Heart left ventricle (tissue), 16 donors: ENCODE measurements around the gene TBC1D25. TPM values are rescaled to one million over a fixed set of nuclear protein-coding genes. Genes with fewer than 3 reads are reported as not detected.
A peak's percentile ranks its signal among the peaks of the same experiment; 100 is the strongest.

Experiments used
- ATAC-seq, 4 donors: fragments of 200-7000 bp; cut with Tn5 transposase; one replicate each; pipeline ENCODE4 v1.9.1; 2020 to 2022; ENCODE audit warnings: moderate library complexity in 4 of 4, mild to moderate bottlenecking in 3 of 4, moderate number of reproducible peaks in 1 of 4
- DNase-seq, 5 donors: peaks; one replicate each; pipeline ENCODE4 v3.0.0-alpha.2; 2020
- H3K27ac ChIP-seq, 12 donors: fragments of 200-600 bp; sonication (generic) in 4 of 12; one replicate each; pipeline versions ENCODE4 v1.5.0 to v1.8.0; 2016 to 2022; ENCODE audit warnings: mild to moderate bottlenecking in 2 of 12
- H3K27me3 ChIP-seq, 9 donors: fragments of 200-600 bp; sonication (generic) in 2 of 9; one replicate each; pipeline versions ENCODE4 v1.5.1 to v1.8.0; 2016 to 2022; ENCODE audit warnings: mild to moderate bottlenecking in 3 of 9
- H3K36me3 ChIP-seq, 9 donors: fragments of 200-600 bp; sonication (generic) in 2 of 9; one replicate each; pipeline versions ENCODE4 v1.5.0 to v1.8.0; 2018 to 2022; ENCODE audit warnings: mild to moderate bottlenecking in 2 of 9
- H3K4me1 ChIP-seq, 12 donors: fragments of 200-600 bp; sonication (generic) in 4 of 12; one replicate each; pipeline versions ENCODE4 v1.5.0 to v1.8.0; 2016 to 2022; ENCODE audit warnings: mild to moderate bottlenecking in 3 of 12
- H3K4me3 ChIP-seq, 12 donors: fragments of 200-600 bp; sonication (generic) in 4 of 12; one replicate each; pipeline versions ENCODE4 v1.5.0 to v1.8.0; 2017 to 2022; ENCODE audit warnings: mild to moderate bottlenecking in 9 of 12, moderate library complexity in 4 of 12
- H3K9me3 ChIP-seq, 12 donors: fragments of 200-600 bp; sonication (generic) in 4 of 12; one replicate each; pipeline versions ENCODE4 v1.5.0 to v1.8.0; 2016 to 2022; ENCODE audit warnings: mild to moderate bottlenecking in 1 of 12
- CTCF ChIP-seq, 12 donors: fragments of 200-600 bp; sonication (generic) in 4 of 12; IDR thresholded peaks; one replicate each; pipeline versions ENCODE4 v1.5.0 to v1.8.0; 2018 to 2022; ENCODE audit warnings: antibody characterized with exemption in 12 of 12, mild to moderate bottlenecking in 5 of 12
- POLR2A ChIP-seq, 2 donors: fragments of 450-650 bp; IDR thresholded peaks; one replicate each; pipeline ENCODE4 v1.6.1; 2017; ENCODE audit warnings: antibody characterized with exemption in 2 of 2, mild to moderate bottlenecking in 2 of 2, moderate library complexity in 2 of 2
- WGBS, 4 donors: extraction: QIAGEN DNeasy Blood & Tissue Kit in 2 of 4; methylation state at CpG; one replicate each; pipeline versions ENCODE4 v1.1.5 to v1.1.7; 2013 to 2018; 5-methylcytosine and 5-hydroxymethylcytosine counted together
- intact Hi-C, 10 donors: fragments of 100-400 bp; cut with DNase I; formaldehyde crosslinking; loops; one replicate each; pipeline versions ENCODE4 v1.11.1 to v1.14.2; 2022
- polyA plus RNA-seq, 2 donors: library from polyadenylated mRNA; stranded (reverse); fragments of 200-250 nt; gene quantifications; one replicate each; pipeline ENCODE4 v1.2.3, GENCODE V29; 2013
- total RNA-seq, 9 donors: library from RNA; depleted of rRNA in 2 of 9; stranded (reverse); fragments of >200 nt in 2 of 9; fragmentation: NEBNext Ultra II Directional in 3 of 9; extraction: Animal tissue kit (Norgen Biotek cat#: 25700) in 3 of 9; gene quantifications; one replicate each; pipeline versions ENCODE4 v1.1.0 to v1.2.4, GENCODE V29; 2016 to 2023
- donor health status: ischemic (EF 13 %, LVEDD 7.1; RV severe dilation, severe dysfunction).
- donor health status: healthy with polysubstance abuse.
- donor health status: DM: no; HTN: yes; CAD: no.
- donor health status: DM: no; HTN: no; CAD: no.
- donor health status: ischemic (EF 25% LVEDD 6.9; RV normal size, moderate dysfunction).
- donor health status: ischemic (EF 25% LVEDD 5.7; RV mildly dilated, moderate dysfunction).
- donor health status: healthy.
- donor health status: DM: yes; HTN: yes; CAD: no.
- donor health status: ischemic (EF 35%, LVEDD 5.7; RV mildly dilated, moderate dysfunction).
- donor health status: nonischemic (EF 11% LVEDD 7.7; RV severe dilation, severe dysfunction).
- donor health status: DM: yes; HTN: yes; CAD: no.
- donor health status: PGD.
- donor health status: ischemic (EF 29% LVEDD 5.4; RV normal size, mild dysfunction).
- donor health status: nonischemic (EF 23%, LVEDD 6.1; RV moderate dilation, normal function).

TBC1D25 gene
- total and polyA plus RNA-seq, 11 donors: 5.2 to 23.7 (median 16.8) TPM

- peak in 3 of 4 donors; percentile 7 to 24 (median 13) for ATAC-seq
- Histone ChIP-seq H3K36me3 (no peaks in the 10 kb centered on the region), H3K4me1 (peaks cover 0 to 23% (median 0%) of the 10 kb centered on the region in 12 donors), H3K27ac (peak overlapping the region; percentile 66 to 91 (median 72)), H3K4me3 (peak overlapping the region in 2 of 12 donors; percentile 6 to 24), H3K9me3 (no peaks in the 10 kb centered on the region), H3K27me3 (peaks cover 0 to 5% (median 0%) of the 10 kb centered on the region in 9 donors)
- no peak for DNase-seq
- intact Hi-C loops: loop anchor here in 1 of 10 donors (2.0 to 10.0 kb wide), 2 partner anchors 16 to 56 kb away; partner anchors contain the start of genes RBM3 and TBC1D25
- TF ChIP-seq POLR2A (IDR thresholded peaks at IDR 0.05) (no peak), CTCF (IDR thresholded peaks at IDR 0.05) (no peak)
- WGBS, 4 donors: 84 to 93% (median 88%) methylated on average over 21 of the region's 21 CpGs
Measured at GRCh38 chrX:48590203-48591103, 50.9 kb downstream of the TBC1D25 start.

- H3K9me3 ChIP-seq: no peaks in the 10 kb centered on the region
- peak overlapping the region; percentile 66 to 91 (median 72) for H3K27ac ChIP-seq
- TF ChIP-seq CTCF (IDR thresholded peaks at IDR 0.05): peak in 5 of 12 donors; percentile 21 to 36 (median 26)
- TF ChIP-seq POLR2A (IDR thresholded peaks at IDR 0.05): peak in 1 of 2 donors; percentile 28
- no peaks in the 10 kb centered on the region for H3K36me3 ChIP-seq
- peaks cover 0 to 5% (median 0%) of the 10 kb centered on the region in 9 donors for H3K27me3 ChIP-seq
- peak; percentile 86 to 92 (median 88) for ATAC-seq
- DNase-seq: peak in 4 of 5 donors; percentile 36 to 71 (median 44)
- peaks cover 0 to 23% (median 0%) of the 10 kb centered on the region in 12 donors for H3K4me1 ChIP-seq
- 50 to 65% (median 63%) methylated on average over 9 of the region's 9 CpGs for WGBS, 4 donors
- intact Hi-C loops: loop anchor here in 1 of 10 donors (2.0 to 10.0 kb wide), 2 partner anchors 17 to 57 kb away; partner anchors contain the start of genes RBM3 and TBC1D25
- peak overlapping the region in 1 of 12 donors; percentile 24 for H3K4me3 ChIP-seq
Measured at GRCh38 chrX:48591255-48591791, 51.8 kb downstream of the TBC1D25 start.

- DNase-seq: no peak
- TF ChIP-seq POLR2A (IDR thresholded peaks at IDR 0.05): no peak
- H3K27me3 ChIP-seq: peaks cover 0 to 5% (median 0%) of the 10 kb centered on the region in 9 donors
- peaks cover 0 to 26% (median 1%) of the 10 kb centered on the region in 12 donors for H3K4me1 ChIP-seq
- no peaks in the 10 kb centered on the region for H3K36me3 ChIP-seq
- 68 to 71% (median 70%) methylated on average over 5 of the region's 5 CpGs for WGBS, 4 donors
- H3K27ac ChIP-seq: no peak overlapping the region
- H3K9me3 ChIP-seq: no peaks in the 10 kb centered on the region
- ATAC-seq: no peak
- intact Hi-C loops: loop anchor here in 1 of 10 donors (10.0 kb wide), 1 partner anchor 58 kb away; the partner anchor contains the start of gene TBC1D25
- no peak overlapping the region for H3K4me3 ChIP-seq
Measured at GRCh38 chrX:48592971-48593370, 53.5 kb downstream of the TBC1D25 start.

- no peak overlapping the region for H3K4me3 ChIP-seq
- DNase-seq (no peak), ATAC-seq (no peak)
- H3K27me3 ChIP-seq: peaks cover 0 to 5% (median 0%) of the 10 kb centered on the region in 9 donors
- H3K27ac ChIP-seq: no peak overlapping the region
- H3K4me1 ChIP-seq: peaks cover 0 to 22% (median 4%) of the 10 kb centered on the region in 12 donors
- TF ChIP-seq CTCF (IDR thresholded peaks at IDR 0.05) (no peak), POLR2A (IDR thresholded peaks at IDR 0.05) (no peak)
- intact Hi-C loops: loop anchor here in 1 of 10 donors (10.0 kb wide), 1 partner anchor 61 kb away; the partner anchor contains the start of gene TBC1D25
- H3K9me3 ChIP-seq: no peaks in the 10 kb centered on the region
- WGBS, 4 donors: 55 to 68% (median 64%) methylated on average over 2 of the region's 2 CpGs
- peaks cover 0 to 22% (median 19%) of the 10 kb centered on the region in 9 donors for H3K36me3 ChIP-seq
Measured at GRCh38 chrX:48595929-48596328, 56.4 kb downstream of the TBC1D25 start.
